Measurements from ENCODE around the gene NDUFS7. TPM values are rescaled to one million over a fixed set of nuclear protein-coding genes. Genes with fewer than 3 reads are reported as not detected.

The NDUFS7 gene
- total and polyA plus RNA-seq, 4 donors: 43.0 to 164 (median 124) TPM

DNA sequence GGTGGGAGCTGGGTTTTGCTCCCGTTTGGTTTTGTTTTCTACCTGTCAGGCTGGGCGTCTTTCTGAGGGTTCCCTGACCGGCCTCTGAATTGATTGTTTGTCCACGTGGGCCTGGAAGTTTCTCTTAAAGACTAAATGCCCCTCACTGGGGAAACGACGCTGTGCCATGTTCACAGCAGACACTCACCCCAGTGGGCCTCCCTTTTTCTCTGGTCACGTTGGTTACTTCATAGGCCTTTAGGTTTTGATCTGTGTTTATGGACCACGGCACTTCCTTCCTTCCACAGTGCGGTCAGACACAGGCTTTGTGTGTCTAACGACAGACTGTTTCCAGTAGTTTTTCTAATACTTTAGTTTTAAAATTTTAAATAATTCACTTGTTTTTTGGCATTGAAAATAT, 20.1 kb upstream of the NDUFS7 start:
- Histone ChIP-seq H3K4me3 (ENCODE audit: low read depth, low read length) (no peak overlapping the region), H3K27ac (ENCODE audit: low read depth, low read length) (no peak overlapping the region), H3K9me3 (ENCODE audit: control insufficient read depth, insufficient read depth, low read length) (no peaks in the 10 kb centered on the region), H3K4me1 (ENCODE audit: control insufficient read depth, insufficient read depth, low read length) (peaks cover 49% of the 10 kb centered on the region), H3K36me3 (ENCODE audit: control insufficient read depth, insufficient read depth, low read length) (peaks cover 85% of the 10 kb centered on the region), H3K27me3 (ENCODE audit: control insufficient read depth, insufficient read depth, low read length) (no peaks in the 10 kb centered on the region)
- DNase-seq (ENCODE audit: low read depth in 4 of 6, low spot score in 6 of 6): no peak
- 66% methylated on average over 4 of the region's 10 CpGs for WGBS (ENCODE audit: insufficient coverage)

DNA sequence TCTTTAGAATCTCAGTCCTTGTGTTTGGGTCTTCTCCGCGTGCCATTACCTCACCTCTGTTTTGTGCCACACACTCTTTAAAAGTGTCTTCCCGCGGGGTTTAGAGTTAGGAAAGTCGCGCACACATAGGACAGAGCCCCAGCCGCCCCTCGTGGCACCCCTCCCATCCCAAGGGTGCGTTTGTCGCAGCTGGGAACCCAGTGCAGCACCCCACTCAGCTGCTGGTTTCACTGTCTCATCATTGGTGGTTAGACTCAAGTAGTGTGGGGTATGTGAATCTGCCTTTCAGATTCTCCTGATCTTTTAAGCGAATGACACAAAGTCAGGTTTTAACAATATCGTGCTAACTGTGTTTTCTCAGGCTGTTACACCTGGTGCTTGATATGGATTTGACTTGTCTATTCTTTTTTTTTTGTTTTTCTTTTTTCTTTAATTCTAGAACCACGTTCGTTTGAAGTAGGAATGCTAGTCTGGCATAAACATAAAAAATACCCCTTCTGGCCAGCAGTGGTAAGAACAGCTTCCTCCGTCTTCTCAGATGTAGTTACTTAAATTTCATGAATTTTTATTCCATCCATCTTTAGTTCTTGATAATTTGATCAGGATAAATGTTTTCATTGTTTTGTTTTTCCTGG, 19.5 kb upstream of the NDUFS7 start:
- H3K36me3 ChIP-seq (ENCODE audit: control insufficient read depth, insufficient read depth, low read length): peaks cover 85% of the 10 kb centered on the region
- H3K27ac ChIP-seq (ENCODE audit: low read depth, low read length): no peak overlapping the region
- no peaks in the 10 kb centered on the region for H3K27me3 ChIP-seq (ENCODE audit: control insufficient read depth, insufficient read depth, low read length)
- peaks cover 45% of the 10 kb centered on the region for H3K4me1 ChIP-seq (ENCODE audit: control insufficient read depth, insufficient read depth, low read length)
- H3K4me3 ChIP-seq (ENCODE audit: low read depth, low read length): no peak overlapping the region
- 90% methylated on average over 8 of the region's 15 CpGs for WGBS (ENCODE audit: insufficient coverage)
- H3K9me3 ChIP-seq (ENCODE audit: control insufficient read depth, insufficient read depth, low read length): no peaks in the 10 kb centered on the region
- DNase-seq (ENCODE audit: low read depth in 4 of 6, low spot score in 6 of 6): peak in 1 of 6 donors; percentile 45

DNA sequence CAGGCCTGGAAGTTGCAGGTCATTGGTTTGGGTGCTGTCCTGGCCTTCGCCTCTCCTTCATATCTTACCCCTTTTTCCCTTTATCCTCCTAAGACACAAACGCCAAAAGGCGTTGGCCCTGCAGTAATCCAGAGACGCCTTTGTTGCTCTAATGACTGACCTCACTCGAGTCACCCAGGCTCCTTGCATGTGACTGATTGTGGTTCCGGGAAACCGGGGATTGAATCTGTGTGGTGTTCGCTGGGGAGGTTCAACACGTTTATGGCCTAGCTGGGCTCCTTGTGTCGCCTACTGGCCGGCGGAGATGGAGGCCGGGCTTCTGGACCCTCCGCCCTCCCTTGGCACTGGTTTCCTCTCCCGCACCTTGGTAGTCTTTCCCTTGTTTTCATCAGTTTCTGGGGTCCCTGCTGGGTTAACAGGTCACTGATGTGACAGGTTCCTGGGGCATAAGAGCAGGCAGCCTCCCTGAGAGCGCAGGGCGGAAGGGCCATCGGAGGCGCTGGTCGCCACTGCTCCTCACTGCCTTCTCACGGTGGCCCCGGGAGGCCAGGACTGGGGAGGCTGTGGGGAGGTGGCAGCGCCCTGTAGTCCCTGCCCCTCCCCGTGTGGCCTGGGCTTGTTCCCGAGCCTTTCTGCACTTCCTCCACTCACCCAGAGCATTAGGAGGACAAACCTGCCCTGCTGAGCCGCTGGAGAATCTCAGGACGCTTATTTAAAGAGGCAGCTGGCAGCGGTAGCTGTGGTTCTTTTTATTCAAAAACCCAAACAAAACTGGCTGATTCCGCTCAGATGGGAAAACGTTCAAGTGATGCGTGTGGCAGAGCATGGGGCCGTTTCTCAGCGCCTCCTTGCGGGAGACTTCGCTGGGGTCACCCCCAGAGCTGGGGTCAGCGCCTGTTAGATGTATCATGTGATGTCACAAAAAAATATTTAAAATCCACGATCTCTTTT, 18.1 kb upstream of the NDUFS7 start:
- no peak overlapping the region for H3K27ac ChIP-seq (ENCODE audit: low read depth, low read length)
- DNase-seq (ENCODE audit: low read depth in 4 of 6, low spot score in 6 of 6): no peak

DNA sequence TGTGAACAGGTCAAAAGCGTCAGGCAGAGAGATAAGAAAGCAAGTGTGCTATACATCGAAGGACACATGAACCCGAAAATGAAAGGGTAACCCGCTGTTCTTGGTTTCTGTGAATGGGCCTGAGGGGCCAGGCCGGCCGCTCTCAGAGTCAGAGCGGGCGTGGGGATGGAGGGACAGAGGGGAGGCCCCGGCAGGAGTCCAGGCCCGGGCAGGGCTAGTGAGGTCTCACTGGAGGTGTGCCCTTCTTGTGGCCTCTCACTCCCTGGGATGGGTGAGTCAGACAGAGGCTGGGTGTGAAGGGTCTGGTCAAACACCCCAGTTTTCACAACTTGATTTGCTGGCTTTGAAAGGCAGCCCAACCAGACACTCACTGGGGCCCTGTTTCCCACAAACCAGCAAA, 17.4 kb upstream of the NDUFS7 start:
- no peak for DNase-seq (ENCODE audit: low read depth in 4 of 6, low spot score in 6 of 6)
- Histone ChIP-seq H3K9me3 (ENCODE audit: control insufficient read depth, insufficient read depth, low read length) (no peaks in the 10 kb centered on the region), H3K4me3 (ENCODE audit: low read depth, low read length) (no peak overlapping the region), H3K27ac (ENCODE audit: low read depth, low read length) (no peak overlapping the region), H3K36me3 (ENCODE audit: control insufficient read depth, insufficient read depth, low read length) (peaks cover 90% of the 10 kb centered on the region), H3K27me3 (ENCODE audit: control insufficient read depth, insufficient read depth, low read length) (no peaks in the 10 kb centered on the region), H3K4me1 (ENCODE audit: control insufficient read depth, insufficient read depth, low read length) (peaks cover 26% of the 10 kb centered on the region)
- WGBS (ENCODE audit: insufficient coverage): 91% methylated on average over 9 of the region's 10 CpGs

More for the DNA sequence above, 18.1 kb upstream of the NDUFS7 start:
- Histone ChIP-seq H3K4me1 (ENCODE audit: control insufficient read depth, insufficient read depth, low read length) (peaks cover 33% of the 10 kb centered on the region), H3K9me3 (ENCODE audit: control insufficient read depth, insufficient read depth, low read length) (no peaks in the 10 kb centered on the region), H3K36me3 (ENCODE audit: control insufficient read depth, insufficient read depth, low read length) (peaks cover 90% of the 10 kb centered on the region), H3K27me3 (ENCODE audit: control insufficient read depth, insufficient read depth, low read length) (no peaks in the 10 kb centered on the region), H3K4me3 (ENCODE audit: low read depth, low read length) (no peak overlapping the region)
- WGBS (ENCODE audit: insufficient coverage): 78% methylated on average over 33 of the region's 37 CpGs

DNA sequence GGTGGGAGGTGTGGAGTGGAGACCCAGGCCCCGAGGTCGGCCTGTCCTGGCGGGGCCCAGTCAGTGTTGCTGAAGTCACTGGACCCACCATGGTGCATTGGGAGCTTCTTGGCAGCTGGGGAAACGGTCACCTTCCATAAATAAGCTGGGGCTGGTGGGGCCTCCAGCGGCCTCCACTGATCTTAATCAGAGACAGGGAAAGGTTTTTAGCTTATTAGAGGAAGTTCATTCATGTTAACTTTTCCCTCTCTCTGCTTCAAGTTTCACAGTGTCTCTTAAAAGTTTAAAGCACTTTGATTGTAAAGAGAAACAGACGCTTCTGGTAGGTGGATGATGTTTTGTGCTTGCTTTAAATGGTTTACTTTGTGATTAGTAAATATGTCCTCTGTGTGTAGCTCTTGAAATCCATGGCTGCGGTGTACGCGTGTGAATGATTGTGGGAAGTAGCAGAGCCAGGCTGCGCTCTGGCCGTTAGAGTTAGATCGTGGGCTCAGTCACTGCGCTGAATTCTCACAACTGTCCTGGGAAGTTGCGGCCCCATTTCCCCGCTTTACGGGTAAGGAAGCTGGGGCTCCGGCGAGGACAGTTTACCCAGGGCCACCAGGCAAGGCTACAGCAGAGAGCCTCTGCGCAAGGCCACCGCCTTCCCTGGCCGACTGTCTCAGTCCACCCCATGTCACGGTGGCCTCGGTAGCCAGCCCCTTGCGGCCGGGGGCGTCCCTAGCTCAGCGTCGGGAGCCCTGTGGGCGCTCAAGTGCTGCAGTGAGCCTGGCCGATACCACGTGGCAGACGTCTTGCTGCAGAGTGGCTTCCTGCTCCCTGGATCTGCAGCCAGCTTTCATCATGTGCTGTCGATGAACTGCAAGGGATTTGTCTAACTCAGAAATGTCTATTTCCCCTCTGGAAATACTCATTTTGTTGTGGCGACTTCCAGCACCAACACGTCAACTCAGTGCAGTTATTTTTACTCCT, 16.5 kb upstream of the NDUFS7 start:
- DNase-seq (ENCODE audit: low read depth in 4 of 6, low spot score in 6 of 6): no peak
- peaks cover 92% of the 10 kb centered on the region for H3K36me3 ChIP-seq (ENCODE audit: control insufficient read depth, insufficient read depth, low read length)
- H3K4me3 ChIP-seq (ENCODE audit: low read depth, low read length): no peak overlapping the region
- no peaks in the 10 kb centered on the region for H3K27me3 ChIP-seq (ENCODE audit: control insufficient read depth, insufficient read depth, low read length)
- H3K4me1 ChIP-seq (ENCODE audit: control insufficient read depth, insufficient read depth, low read length): peaks cover 17% of the 10 kb centered on the region
- WGBS (ENCODE audit: insufficient coverage): 85% methylated on average over 31 of the region's 35 CpGs
- no peaks in the 10 kb centered on the region for H3K9me3 ChIP-seq (ENCODE audit: control insufficient read depth, insufficient read depth, low read length)
- H3K27ac ChIP-seq (ENCODE audit: low read depth, low read length): no peak overlapping the region

DNA sequence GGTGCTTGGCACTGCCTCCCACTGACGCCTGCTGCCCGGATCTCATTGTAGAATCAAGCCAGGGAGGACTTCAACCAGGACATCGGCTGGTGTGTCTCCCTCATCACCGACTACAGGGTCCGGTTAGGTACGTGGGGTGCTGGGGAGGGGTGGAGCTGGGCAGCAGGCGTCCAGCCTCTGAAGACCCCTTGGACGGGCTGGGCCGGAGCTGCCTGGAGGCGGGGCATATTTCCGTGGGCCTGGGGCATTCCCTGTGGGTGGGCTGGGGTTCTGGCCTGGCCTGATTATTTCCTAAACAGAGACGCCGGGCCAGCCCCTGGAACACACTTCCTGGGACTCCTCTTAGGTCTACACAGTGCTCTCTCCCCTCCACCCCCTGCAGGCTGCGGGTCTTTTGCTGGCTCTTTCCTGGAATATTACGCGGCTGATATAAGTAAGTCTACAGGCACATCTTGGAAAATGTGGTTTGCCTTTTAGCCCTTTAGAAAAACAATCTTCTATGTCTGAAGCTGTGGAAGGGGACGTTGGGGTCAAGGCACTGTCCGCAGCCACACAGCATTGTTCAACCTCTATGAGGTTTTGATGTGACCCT, 14.4 kb upstream of the NDUFS7 start:
- Histone ChIP-seq H3K9me3 (ENCODE audit: control insufficient read depth, insufficient read depth, low read length) (no peaks in the 10 kb centered on the region), H3K36me3 (ENCODE audit: control insufficient read depth, insufficient read depth, low read length) (peaks cover 95% of the 10 kb centered on the region), H3K4me1 (ENCODE audit: control insufficient read depth, insufficient read depth, low read length) (peaks cover 19% of the 10 kb centered on the region), H3K4me3 (ENCODE audit: low read depth, low read length) (no peak overlapping the region), H3K27ac (ENCODE audit: low read depth, low read length) (no peak overlapping the region), H3K27me3 (ENCODE audit: control insufficient read depth, insufficient read depth, low read length) (no peaks in the 10 kb centered on the region)
- 97% methylated on average over 15 of the region's 18 CpGs for WGBS (ENCODE audit: insufficient coverage)
- DNase-seq (ENCODE audit: low read depth in 4 of 6, low spot score in 6 of 6): no peak

DNA sequence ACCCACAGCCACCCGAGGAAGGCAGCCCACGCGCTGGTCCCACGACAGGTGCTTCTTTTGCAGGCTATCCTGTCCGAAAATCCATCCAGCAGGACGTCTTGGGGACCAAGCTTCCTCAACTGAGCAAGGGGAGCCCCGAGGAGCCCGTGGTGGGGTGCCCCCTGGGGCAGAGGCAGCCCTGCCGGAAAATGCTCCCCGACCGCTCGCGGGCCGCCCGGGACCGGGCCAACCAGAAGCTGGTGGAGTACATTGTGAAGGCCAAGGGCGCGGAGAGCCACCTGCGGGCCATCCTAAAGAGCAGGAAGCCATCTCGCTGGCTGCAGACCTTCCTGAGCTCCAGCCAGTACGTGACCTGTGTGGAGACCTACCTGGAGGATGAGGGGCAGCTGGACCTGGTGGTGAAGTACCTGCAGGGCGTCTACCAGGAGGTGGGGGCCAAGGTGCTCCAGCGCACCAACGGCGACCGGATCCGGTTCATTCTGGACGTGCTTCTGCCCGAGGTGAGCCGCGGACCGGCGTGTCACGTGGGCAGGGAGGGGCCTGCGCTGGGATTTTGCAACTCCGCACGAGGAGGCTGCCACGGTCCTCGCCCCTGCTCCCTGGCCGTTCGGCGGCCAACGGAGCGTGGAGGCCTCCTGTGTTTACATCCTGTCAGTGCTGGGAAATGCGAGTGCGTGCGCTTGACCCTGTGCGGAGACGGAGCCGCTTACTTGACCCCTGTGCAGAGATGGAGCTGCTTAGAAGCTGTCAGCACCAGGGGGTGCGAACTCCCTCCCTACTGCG, 12.9 kb upstream of the NDUFS7 start:
- Histone ChIP-seq H3K9me3 (ENCODE audit: control insufficient read depth, insufficient read depth, low read length) (no peaks in the 10 kb centered on the region), H3K4me1 (ENCODE audit: control insufficient read depth, insufficient read depth, low read length) (peaks cover 19% of the 10 kb centered on the region), H3K27me3 (ENCODE audit: control insufficient read depth, insufficient read depth, low read length) (no peaks in the 10 kb centered on the region), H3K4me3 (ENCODE audit: low read depth, low read length) (no peak overlapping the region), H3K27ac (ENCODE audit: low read depth, low read length) (no peak overlapping the region), H3K36me3 (ENCODE audit: control insufficient read depth, insufficient read depth, low read length) (peaks cover 94% of the 10 kb centered on the region)
- no peak for DNase-seq (ENCODE audit: low read depth in 4 of 6, low spot score in 6 of 6)
- WGBS (ENCODE audit: insufficient coverage): 91% methylated on average over 50 of the region's 52 CpGs

DNA sequence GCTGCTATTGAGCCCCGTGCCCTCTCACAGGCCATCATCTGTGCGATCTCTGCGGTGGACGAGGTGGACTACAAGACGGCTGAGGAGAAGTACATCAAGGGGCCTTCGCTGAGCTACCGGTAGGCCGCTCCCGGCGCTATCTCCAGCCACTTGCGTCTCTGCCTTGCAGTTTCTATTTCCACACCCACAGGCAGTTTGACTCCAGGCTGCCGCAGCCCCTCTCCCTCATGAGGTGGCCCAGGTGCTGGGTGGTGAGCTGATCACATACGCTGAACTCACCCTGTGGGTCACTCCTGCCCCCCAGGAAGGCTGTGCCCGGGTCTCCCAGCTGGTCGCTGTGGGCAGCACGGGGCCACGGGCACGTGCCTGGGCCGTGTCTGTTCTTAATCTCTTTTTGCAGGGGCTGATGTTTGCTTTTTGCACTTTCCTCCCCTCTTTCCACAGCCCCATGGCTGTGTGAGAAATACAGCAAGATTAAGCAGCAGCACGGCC, 10.6 kb upstream of the NDUFS7 start:
- Histone ChIP-seq H3K36me3 (ENCODE audit: control insufficient read depth, insufficient read depth, low read length) (peaks cover 94% of the 10 kb centered on the region), H3K27me3 (ENCODE audit: control insufficient read depth, insufficient read depth, low read length) (no peaks in the 10 kb centered on the region), H3K4me3 (ENCODE audit: low read depth, low read length) (no peak overlapping the region), H3K9me3 (ENCODE audit: control insufficient read depth, insufficient read depth, low read length) (no peaks in the 10 kb centered on the region), H3K27ac (ENCODE audit: low read depth, low read length) (peak overlapping the region; percentile 57), H3K4me1 (ENCODE audit: control insufficient read depth, insufficient read depth, low read length) (peaks cover 19% of the 10 kb centered on the region)
- WGBS (ENCODE audit: insufficient coverage): 77% methylated on average over 12 of the region's 20 CpGs
- DNase-seq (ENCODE audit: low read depth in 4 of 6, low spot score in 6 of 6): no peak

Measured in spinal cord (tissue), 10 donors.